GM10266 (cell line): ENCODE results near the gene NEU4.
A peak's percentile ranks its signal among the peaks of the same experiment; 100 is the strongest.
"Not testable (repeated sequence)": the region's sequence is repeated elsewhere in the genome, so short reads cannot be mapped to it uniquely, and the experiment has no call there.

Source experiments
- DNase-seq: peaks from one replicate; pipeline ENCODE4 v3.0.0; 2012; ENCODE audit errors: extremely low spot score
- CTCF ChIP-seq: IDR thresholded peaks from 2 replicates; pipeline ENCODE4 v1.5.1; 2012; ENCODE audit warnings: mild to moderate bottlenecking, low read depth; ENCODE audit not compliant: control insufficient read depth, insufficient read depth; ENCODE audit errors: missing control alignments

The NEU4 gene

GRCh38 chr2:241803387-241804325, 5.3 kb upstream of the NEU4 start:
- DNase-seq = peak; percentile 77
- no peak for TF ChIP-seq CTCF

- peak; percentile 26 for TF ChIP-seq CTCF
- peak; percentile 60 for DNase-seq
Measured at GRCh38 chr2:241804326-241805229, 4.4 kb upstream of the NEU4 start.

GRCh38 chr2:241806217-241806616, 2.8 kb upstream of the NEU4 start:
- DNase-seq = not testable (repeated sequence)

DNA sequence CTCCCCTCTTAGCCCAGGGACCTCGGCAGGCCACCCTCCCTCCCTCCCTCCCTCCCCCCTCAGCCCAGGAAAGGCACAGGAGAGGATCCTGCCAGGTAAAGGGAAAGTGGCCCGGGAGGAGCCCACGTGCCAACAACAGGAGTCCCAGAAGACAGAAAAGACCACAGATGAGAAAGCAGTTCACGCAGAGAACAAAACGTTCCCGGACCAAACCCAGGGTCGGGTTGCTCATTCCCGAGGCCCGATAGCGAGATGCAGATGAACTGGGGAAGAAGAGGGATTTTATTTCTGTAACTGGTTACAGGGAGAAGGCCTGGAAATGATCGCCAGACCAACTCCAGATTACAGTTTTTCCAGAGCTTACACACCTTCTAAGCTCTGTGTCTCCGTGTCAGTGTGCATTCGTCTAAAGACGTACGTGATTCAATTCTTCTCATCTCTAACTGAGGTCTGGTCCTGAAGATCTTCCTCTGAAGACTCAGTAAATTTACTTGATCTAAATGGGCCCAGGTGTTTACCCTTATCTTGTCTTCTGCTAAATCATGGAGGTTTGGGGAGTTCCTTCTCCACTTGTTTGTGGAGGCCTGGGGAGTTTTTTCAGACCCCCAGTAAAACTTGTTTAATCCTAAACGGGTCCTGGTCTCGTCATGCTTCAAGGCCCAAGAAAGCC, 807 bp upstream of the NEU4 start:
- DNase-seq = peak; percentile 10
- TF ChIP-seq CTCF = no peak

GRCh38 chr2:241809383-241810306, 652 bp downstream of the NEU4 start:
- peak; percentile 24 for DNase-seq
- no peak for TF ChIP-seq CTCF

- TF ChIP-seq CTCF = no peak
- DNase-seq = peak; percentile 23
Measured at GRCh38 chr2:241810307-241811200, 1.6 kb downstream of the NEU4 start.
